Liver (tissue), 9 donors: ENCODE results near the gene METTL23. TPM values are rescaled to one million over a fixed set of nuclear protein-coding genes. Genes with fewer than 3 reads are reported as not detected.

Source experiments
- DNase-seq: peaks from one replicate; pipeline ENCODE4 v3.0.0-alpha.2; 2017; ENCODE audit warnings: low spot score
- H3K27ac ChIP-seq, 2 donors: one replicate each; pipeline ENCODE4 v1.7.0; 2013; ENCODE audit warnings: inconsistent platforms in 2 of 2, low read length in 2 of 2, control low read depth in 1 of 2, low read depth in 1 of 2, mild to moderate bottlenecking in 1 of 2
- H3K27me3 ChIP-seq, 4 donors: one replicate each; pipeline versions ENCODE4 v1.6.1 to v1.7.0; 2013; ENCODE audit warnings: low read length in 3 of 4, inconsistent platforms in 1 of 4, mild to moderate bottlenecking in 1 of 4, moderate library complexity in 1 of 4; ENCODE audit not compliant: control insufficient read depth in 4 of 4, insufficient read depth in 4 of 4
- H3K36me3 ChIP-seq, 4 donors: one replicate each; pipeline versions ENCODE4 v1.6.1 to v1.7.0; 2013; ENCODE audit warnings: low read length in 3 of 4, mild to moderate bottlenecking in 3 of 4, low read depth in 1 of 4, moderate library complexity in 1 of 4; ENCODE audit not compliant: control insufficient read depth in 4 of 4, insufficient read depth in 3 of 4
- H3K4me1 ChIP-seq, 4 donors: one replicate each; pipeline versions ENCODE4 v1.6.1 to v1.7.0; 2013; ENCODE audit warnings: low read length in 3 of 4, mild to moderate bottlenecking in 3 of 4, moderate library complexity in 1 of 4; ENCODE audit not compliant: control insufficient read depth in 4 of 4, insufficient read depth in 4 of 4
- H3K4me3 ChIP-seq, 3 donors: one replicate each; pipeline versions ENCODE4 v1.6.1 to v1.7.0; 2013; ENCODE audit warnings: low read length in 3 of 3, control low read depth in 1 of 3, low read depth in 1 of 3, mild to moderate bottlenecking in 1 of 3
- H3K9ac ChIP-seq, 2 donors: one replicate each; pipeline ENCODE4 v1.7.0; 2013; ENCODE audit warnings: low read length in 2 of 2, mild to moderate bottlenecking in 2 of 2, moderate library complexity in 2 of 2, control low read depth in 1 of 2, low read depth in 1 of 2
- H3K9me3 ChIP-seq, 4 donors: one replicate each; pipeline versions ENCODE4 v1.6.1 to v1.7.0; 2013; ENCODE audit warnings: low read length in 3 of 4; ENCODE audit not compliant: control insufficient read depth in 4 of 4
- ATF3 ChIP-seq: IDR thresholded peaks from 2 replicates; pipeline ENCODE4 v1.6.1; 2016; ENCODE audit warnings: antibody characterized with exemption
- EGR1 ChIP-seq, 2 donors: IDR thresholded peaks; 2 replicates each; pipeline ENCODE4 v1.6.1; 2016 to 2018; ENCODE audit warnings: antibody characterized with exemption in 2 of 2, low read depth in 2 of 2
- FOXA1 ChIP-seq: IDR thresholded peaks from 2 replicates; pipeline ENCODE4 v1.6.1; 2016; ENCODE audit warnings: antibody characterized with exemption
- FOXA2 ChIP-seq: IDR thresholded peaks from 2 replicates; pipeline ENCODE4 v1.6.1; 2016; ENCODE audit warnings: antibody characterized with exemption
- GABPA ChIP-seq, 2 donors: IDR thresholded peaks in 1 of 2; conservative IDR thresholded peaks in 1 of 2; 2 replicates each; pipeline ENCODE4 v1.6.1; 2016; ENCODE audit warnings: antibody characterized with exemption in 2 of 2, mild to moderate bottlenecking in 1 of 2, moderate library complexity in 1 of 2
- HNF4A ChIP-seq, 2 donors: conservative IDR thresholded peaks; 2 replicates each; pipeline ENCODE4 v1.6.1; 2016; ENCODE audit warnings: antibody characterized with exemption in 2 of 2, mild to moderate bottlenecking in 2 of 2
- HNF4G ChIP-seq: IDR thresholded peaks from 2 replicates; pipeline ENCODE4 v1.6.1; 2016; ENCODE audit warnings: antibody characterized with exemption
- JUND ChIP-seq, 2 donors: IDR thresholded peaks; 2 replicates each; pipeline ENCODE4 v1.6.1; 2016; ENCODE audit warnings: antibody characterized with exemption in 2 of 2
- MAX ChIP-seq: IDR thresholded peaks from 2 replicates; pipeline ENCODE4 v1.6.1; 2016; ENCODE audit warnings: antibody characterized with exemption
- NR2F2 ChIP-seq: IDR thresholded peaks from 2 replicates; pipeline ENCODE4 v1.6.1; 2016; ENCODE audit warnings: antibody characterized with exemption
- REST ChIP-seq: IDR thresholded peaks from 2 replicates; pipeline ENCODE4 v1.6.1; 2016; ENCODE audit warnings: antibody characterized with exemption, mild to moderate bottlenecking
- RXRA ChIP-seq, 2 donors: IDR thresholded peaks; 2 replicates each; pipeline ENCODE4 v1.6.1; 2017 to 2018; ENCODE audit warnings: antibody characterized with exemption in 2 of 2, mild to moderate bottlenecking in 1 of 2
- SP1 ChIP-seq: IDR thresholded peaks from 2 replicates; pipeline ENCODE4 v1.6.1; 2018; ENCODE audit warnings: antibody characterized with exemption, mild to moderate bottlenecking
- TAF1 ChIP-seq: conservative IDR thresholded peaks from 2 replicates; pipeline ENCODE4 v1.6.1; 2016; ENCODE audit warnings: antibody characterized with exemption, mild to moderate bottlenecking
- YY1 ChIP-seq: IDR thresholded peaks from 2 replicates; pipeline ENCODE4 v1.6.1; 2016; ENCODE audit warnings: antibody characterized with exemption, mild to moderate bottlenecking
- ZBTB33 ChIP-seq: IDR thresholded peaks from 2 replicates; pipeline ENCODE4 v1.6.1; 2016; ENCODE audit warnings: antibody characterized with exemption
- WGBS: extraction: QIAGEN DNeasy Blood & Tissue Kit; methylation state at CpG from one replicate; pipeline ENCODE4 v1.1.7; 2013; 5-methylcytosine and 5-hydroxymethylcytosine counted together
- polyA plus RNA-seq, 2 donors: library from polyadenylated mRNA; stranded (reverse) in 1 of 2; unstranded in 1 of 2; fragments of 200-250 nt in 1 of 2; fragments of >200 nt in 1 of 2; fragmentation: Nextera tagmentation in 1 of 2; extraction: Ambion mirVana in 1 of 2; gene quantifications; one replicate each; pipeline versions ENCODE4 v1.2.1 to v1.2.3, GENCODE V29; 2013 to 2015
- total RNA-seq, 2 donors: library from RNA; depleted of rRNA; stranded (reverse); fragments of >200 nt; gene quantifications; one replicate each; pipeline ENCODE4 v1.2.3, GENCODE V29; 2014
- donor health status: healthy.
- donor health status: healthy.
- donor health status: healthy.
- donor health status: healthy.
- donor health status: healthy.

The METTL23 gene
- total and polyA plus RNA-seq, 4 donors: 15.6 to 37.2 (median 22.1) TPM

- TF ChIP-seq REST: no peak
Measured at GRCh38 chr17:76700270-76700616, 26.4 kb upstream of the METTL23 start (continued).

GRCh38 chr17:76700617-76701470 lies 25.8 kb upstream of the METTL23 start:
- Histone ChIP-seq H3K4me3 (no peak overlapping the region), H3K4me1 (peaks cover 0 to 2% (median 0%) of the 10 kb centered on the region in 4 donors), H3K27me3 (no peaks in the 10 kb centered on the region), H3K27ac (peak overlapping the region; percentile 49 to 80), H3K9me3 (no peaks in the 10 kb centered on the region), H3K9ac (peak overlapping the region in 1 of 2 donors; percentile 47), H3K36me3 (no peaks in the 10 kb centered on the region)
- WGBS: 66% methylated on average over 33 of the region's 33 CpGs
- TF ChIP-seq NR2F2: peak; percentile 39
- no peak for TF ChIP-seq ZBTB33
- TF ChIP-seq FOXA1: no peak
- peak in 1 of 2 donors; percentile 32 for TF ChIP-seq JUND (IDR thresholded peaks at IDR 0.05)
- TF ChIP-seq FOXA2: no peak
- no peak for TF ChIP-seq YY1
- TF ChIP-seq HNF4A (conservative IDR thresholded peaks at IDR 0.05): no peak
- no peak for TF ChIP-seq GABPA (IDR thresholded peaks at IDR 0.05 in 1 of 2, conservative IDR thresholded peaks at IDR 0.05 in 1 of 2)
- peak in 1 of 2 donors; percentile 24 for TF ChIP-seq RXRA (IDR thresholded peaks at IDR 0.05)
- no peak for DNase-seq

GRCh38 chr17:76701471-76701967 lies 25.1 kb upstream of the METTL23 start:
- H3K27ac ChIP-seq: peak overlapping the region; percentile 49 to 80
- 76% methylated on average over 11 of the region's 11 CpGs for WGBS
- DNase-seq: no peak
- no peaks in the 10 kb centered on the region for H3K27me3 ChIP-seq
- H3K9me3 ChIP-seq: no peaks in the 10 kb centered on the region
- no peaks in the 10 kb centered on the region for H3K36me3 ChIP-seq
- H3K4me3 ChIP-seq: no peak overlapping the region
- H3K9ac ChIP-seq: no peak overlapping the region
- peaks cover 0 to 2% (median 0%) of the 10 kb centered on the region in 4 donors for H3K4me1 ChIP-seq
- TF ChIP-seq FOXA2: no peak
- TF ChIP-seq NR2F2: no peak
- no peak for TF ChIP-seq HNF4G
- no peak for TF ChIP-seq SP1
- TF ChIP-seq ATF3: no peak
- TF ChIP-seq ZBTB33: no peak
- TF ChIP-seq TAF1: no peak
- TF ChIP-seq MAX: no peak
- no peak for TF ChIP-seq REST
- TF ChIP-seq YY1: no peak
- no peak for TF ChIP-seq GABPA (IDR thresholded peaks at IDR 0.05 in 1 of 2, conservative IDR thresholded peaks at IDR 0.05 in 1 of 2)
- TF ChIP-seq JUND (IDR thresholded peaks at IDR 0.05): no peak
- no peak for TF ChIP-seq EGR1 (IDR thresholded peaks at IDR 0.05; ENCODE audit: low read depth in 2 of 2)
